Hematopoietic multipotent progenitor cell (in vitro differentiated cells): ENCODE data around the gene CAMKMT. TPM values are rescaled to one million over a fixed set of nuclear protein-coding genes. Genes with fewer than 3 reads are reported as not detected.
A peak's percentile ranks its signal among the peaks of the same experiment; 100 is the strongest.

Experiments used
- DNase-seq, 3 donors: peaks; one replicate each; pipeline ENCODE4 v3.0.0-alpha.2; 2011 to 2015; ENCODE audit warnings: low read depth in 2 of 3, low spot score in 2 of 3
- total RNA-seq: library from RNA; depleted of rRNA; stranded (reverse); fragments of >200 nt; gene quantifications from one replicate; pipeline ENCODE4 v1.2.3, GENCODE V29; 2012

The CAMKMT gene
- total RNA-seq, 1 donor: 3.8 TPM

GRCh38 chr2:44358503-44358902 is 3.2 kb upstream of the CAMKMT start:
- peak in 2 of 3 donors; percentile 80 to 84 for DNase-seq

DNA sequence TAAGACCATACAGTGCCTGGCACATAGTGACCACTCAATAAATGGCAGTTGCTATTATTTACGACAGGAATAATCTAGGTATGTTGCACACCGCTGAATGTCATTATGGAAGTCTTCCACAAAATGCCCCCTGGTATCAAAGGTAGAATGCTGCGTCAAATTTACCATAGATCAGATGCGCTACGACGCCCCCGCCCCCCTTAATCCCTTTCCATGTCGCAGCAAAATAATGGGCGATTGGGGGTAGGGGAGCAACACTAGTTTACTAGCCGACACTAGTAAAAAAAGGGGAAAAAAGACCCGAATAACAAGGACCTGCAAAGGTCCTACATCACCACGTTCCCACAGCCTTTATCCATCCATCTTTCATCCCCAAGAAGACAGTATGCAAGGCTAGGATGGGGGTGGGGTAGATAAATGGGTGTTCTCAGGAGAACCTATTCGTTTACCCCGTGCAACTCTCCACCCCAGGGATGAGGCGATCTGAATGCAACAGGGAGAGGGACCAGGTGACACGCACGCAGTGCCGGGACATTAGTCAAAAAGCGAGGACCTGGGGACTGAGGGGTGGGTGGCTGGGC is 908 bp upstream of the CAMKMT start:
- no peak for DNase-seq

- peak; percentile 17 to 44 (median 36) for DNase-seq
Observed at GRCh38 chr2:44362207-44363015, 664 bp downstream of the CAMKMT start.

- no peak for DNase-seq
Observed at GRCh38 chr2:44364604-44365003, 2.9 kb downstream of the CAMKMT start.

DNA sequence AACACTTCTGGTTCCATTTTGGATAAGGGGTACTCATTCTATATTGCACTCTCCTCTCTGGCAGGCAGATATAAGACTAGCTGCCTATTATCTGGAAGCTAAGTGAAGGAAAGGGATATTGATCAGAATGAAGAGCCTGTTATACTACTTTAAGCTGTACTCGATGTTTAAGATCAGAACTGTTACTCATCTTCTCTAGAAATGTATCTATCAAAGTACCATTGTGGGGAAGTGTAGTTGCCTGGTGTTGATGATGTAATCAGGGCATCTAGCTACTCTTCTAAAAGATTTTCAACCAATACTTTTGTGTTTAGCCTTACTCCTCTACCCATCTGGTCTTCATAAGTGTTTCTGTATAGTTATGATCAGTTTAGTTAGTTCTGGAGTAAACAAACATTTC is 5.8 kb downstream of the CAMKMT start:
- no peak for DNase-seq

DNA sequence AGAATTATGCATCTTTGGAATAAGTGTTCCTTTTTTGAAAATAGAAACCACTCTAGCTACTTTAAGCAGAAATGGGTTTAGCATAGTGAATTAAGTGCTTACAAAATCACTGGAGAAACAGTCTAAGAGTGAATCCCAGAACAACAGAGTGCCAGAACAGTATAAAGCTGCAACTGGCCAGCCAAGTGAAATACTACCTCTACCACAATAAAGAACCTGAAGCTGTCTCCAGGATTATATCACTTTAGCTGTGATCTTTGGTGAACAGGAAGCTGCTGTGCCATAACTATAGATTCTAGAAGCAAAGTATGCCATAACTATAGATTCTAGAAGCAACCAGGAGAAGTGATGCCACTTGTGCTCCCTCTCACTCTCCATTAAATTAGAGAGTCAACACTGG is 7.6 kb downstream of the CAMKMT start:
- no peak for DNase-seq

- no peak for DNase-seq
Observed at GRCh38 chr2:44371445-44371844, 9.7 kb downstream of the CAMKMT start.

DNA sequence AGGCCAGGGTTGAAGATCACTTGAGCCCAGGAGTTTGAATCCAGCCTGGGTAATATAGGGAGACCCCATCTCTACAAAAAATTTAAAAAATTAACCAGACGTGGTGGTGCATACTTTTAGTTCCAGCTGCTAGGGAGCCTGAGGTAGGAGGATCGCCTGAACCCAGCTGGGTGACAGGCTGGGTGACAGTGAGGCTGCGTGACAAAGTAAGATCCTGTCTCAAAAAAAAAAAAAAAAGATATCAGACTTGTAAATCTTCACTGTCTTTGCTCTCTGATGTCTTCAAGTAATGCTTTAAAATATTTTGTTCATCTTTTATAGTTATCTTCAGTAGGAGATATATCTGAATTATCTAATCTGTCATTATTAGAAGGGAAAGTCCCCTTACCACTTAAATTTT is 10.5 kb downstream of the CAMKMT start:
- DNase-seq: no peak

- no peak for DNase-seq
Observed at GRCh38 chr2:44377486-44377885, 15.7 kb downstream of the CAMKMT start.

DNA sequence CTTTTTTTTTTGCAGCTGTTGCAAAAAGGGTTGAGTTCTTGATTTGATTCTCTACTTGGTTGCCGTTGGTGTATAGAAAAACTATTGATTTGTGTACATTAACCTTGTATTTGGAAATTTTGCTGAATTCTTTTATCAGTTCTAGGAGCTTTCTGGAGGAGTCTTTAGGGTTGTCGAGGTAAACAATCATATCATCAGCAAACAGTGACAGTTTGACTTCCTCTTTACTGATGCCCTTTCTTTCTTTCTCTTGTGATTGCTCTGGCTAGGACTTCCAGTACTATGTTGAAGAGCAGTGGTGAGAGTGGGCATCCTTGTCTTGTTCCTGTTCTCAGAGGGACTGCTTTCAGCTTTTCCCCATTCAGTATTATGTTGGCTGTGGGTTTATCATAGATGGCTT is 23.5 kb downstream of the CAMKMT start:
- peak in 1 of 3 donors; percentile 10 for DNase-seq

DNA sequence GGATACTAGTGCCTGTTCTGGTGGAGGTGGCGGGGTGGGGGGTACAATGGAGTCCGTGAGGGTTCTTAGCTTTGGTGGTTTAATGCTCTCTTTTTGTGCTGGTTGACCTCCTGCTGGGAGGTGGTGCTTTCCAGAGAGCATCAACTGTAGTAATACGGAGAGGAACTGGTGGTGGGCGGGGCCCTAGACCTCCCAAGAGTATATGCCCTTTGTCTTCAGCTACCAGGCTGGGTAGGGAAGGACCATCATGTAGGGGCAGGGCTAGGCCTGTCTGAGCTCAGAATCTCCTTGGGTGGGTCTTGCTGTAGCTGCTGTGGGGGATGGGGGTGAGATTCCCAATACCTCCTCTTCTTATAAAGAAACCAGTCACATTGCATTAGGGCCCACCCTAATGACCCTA is 27.1 kb downstream of the CAMKMT start:
- DNase-seq: no peak

GRCh38 chr2:44389895-44390294 is 28.1 kb downstream of the CAMKMT start:
- peak in 1 of 3 donors; percentile 3 for DNase-seq

DNA sequence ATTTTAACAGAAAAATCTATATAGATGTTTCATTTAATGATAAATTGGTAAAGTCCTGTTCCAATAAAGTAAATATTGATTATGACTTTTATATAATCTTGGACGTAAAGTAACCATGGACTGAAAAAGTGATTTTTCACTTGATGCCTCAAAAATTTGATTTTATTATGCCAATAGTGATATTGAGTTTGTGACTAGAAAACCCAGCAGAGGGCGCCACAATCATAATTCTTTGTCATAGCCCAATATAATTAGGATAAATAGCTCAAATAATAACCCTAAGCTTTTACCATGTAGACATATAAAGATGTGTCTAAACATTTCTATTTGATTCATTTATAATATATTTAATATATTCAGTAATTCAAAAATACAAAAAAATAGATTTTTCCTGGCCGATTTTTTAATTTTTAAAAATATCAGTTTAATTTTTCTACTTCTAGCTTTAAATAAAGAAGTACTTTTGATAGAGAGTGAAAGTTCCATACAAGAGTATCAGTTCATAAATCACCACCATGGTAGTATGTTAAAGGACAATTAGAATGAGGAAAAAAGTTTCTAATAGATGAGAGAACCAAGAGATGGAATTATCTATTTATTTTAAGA is 30.7 kb downstream of the CAMKMT start:
- DNase-seq: peak; percentile 2 to 60 (median 22)

DNA sequence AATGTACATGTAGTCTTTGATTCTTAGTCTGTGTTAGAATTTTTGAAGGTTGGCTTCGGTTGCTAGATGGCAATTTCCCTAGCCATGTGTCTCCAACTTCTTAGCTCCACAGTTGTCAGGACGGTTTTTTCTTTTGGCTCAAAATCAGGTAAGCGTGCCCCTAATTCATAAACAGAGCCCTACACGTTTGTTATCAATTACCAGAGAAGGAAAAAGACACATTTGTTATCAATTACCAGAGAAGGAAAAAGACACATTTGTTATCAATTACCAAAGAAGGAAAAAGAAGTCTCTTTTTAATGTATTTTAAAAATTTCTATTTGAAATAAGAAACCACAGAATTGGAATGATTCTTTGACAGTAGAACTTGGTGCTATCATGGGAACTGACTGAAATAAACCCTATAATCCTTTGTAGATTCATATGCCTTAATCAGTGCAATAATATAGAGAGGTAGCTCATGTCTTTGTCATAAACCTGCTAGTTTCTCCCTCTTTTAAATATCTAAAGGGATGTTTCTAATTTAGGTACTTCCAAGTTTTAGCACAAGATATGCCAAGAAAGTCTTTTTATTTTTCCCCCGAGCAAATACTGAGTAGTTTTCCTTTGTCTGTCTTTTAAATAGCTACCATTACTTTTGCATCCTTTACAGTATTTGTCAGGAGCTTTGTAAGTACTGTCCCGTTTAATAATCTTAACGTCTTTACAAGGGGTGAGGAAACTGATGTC is 35.9 kb downstream of the CAMKMT start:
- no peak for DNase-seq

GRCh38 chr2:44398243-44398897 is 36.6 kb downstream of the CAMKMT start:
- DNase-seq: no peak

- no peak for DNase-seq
Observed at GRCh38 chr2:44420725-44421124, 59.0 kb downstream of the CAMKMT start.

DNA sequence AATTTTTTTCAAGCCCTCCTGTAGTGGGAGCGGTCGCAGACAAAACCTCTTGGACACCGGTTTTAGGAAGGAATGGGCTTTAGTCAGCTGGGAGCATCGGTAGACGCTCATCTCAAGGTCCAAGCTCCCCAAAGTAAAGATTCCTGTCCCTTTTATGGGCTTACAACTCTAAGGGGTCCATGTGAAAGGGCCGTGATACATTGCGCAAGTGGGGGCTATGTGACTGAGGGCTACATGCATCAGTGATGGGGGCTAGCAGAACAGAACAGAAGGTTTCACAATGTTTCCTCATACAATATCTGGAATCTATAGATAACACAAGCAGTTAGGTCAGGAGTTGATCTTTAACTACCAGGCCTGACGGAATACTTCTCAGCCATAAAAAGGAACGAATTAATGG is 62.5 kb downstream of the CAMKMT start:
- no peak for DNase-seq

- no peak for DNase-seq
Observed at GRCh38 chr2:44429034-44429433, 67.3 kb downstream of the CAMKMT start.

DNA sequence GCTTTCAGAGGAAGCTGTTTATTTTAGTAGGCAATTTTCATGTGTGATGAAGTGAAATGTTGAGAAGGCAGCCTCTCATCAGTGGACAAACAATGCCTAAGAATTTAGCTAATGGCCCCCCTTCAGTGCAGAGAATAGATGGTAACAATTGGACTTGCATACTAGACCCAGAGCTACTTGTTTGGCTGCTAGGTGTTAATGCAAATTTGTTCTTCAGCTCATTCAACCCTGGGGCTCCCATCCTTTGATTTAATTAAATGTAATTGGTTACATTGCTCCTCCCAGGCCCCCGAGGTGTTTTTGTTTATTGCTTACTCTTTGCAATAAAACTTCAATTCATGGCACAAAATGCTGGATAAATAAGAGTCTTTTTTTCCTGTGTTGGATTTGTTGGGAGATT is 68.6 kb downstream of the CAMKMT start:
- no peak for DNase-seq

DNA sequence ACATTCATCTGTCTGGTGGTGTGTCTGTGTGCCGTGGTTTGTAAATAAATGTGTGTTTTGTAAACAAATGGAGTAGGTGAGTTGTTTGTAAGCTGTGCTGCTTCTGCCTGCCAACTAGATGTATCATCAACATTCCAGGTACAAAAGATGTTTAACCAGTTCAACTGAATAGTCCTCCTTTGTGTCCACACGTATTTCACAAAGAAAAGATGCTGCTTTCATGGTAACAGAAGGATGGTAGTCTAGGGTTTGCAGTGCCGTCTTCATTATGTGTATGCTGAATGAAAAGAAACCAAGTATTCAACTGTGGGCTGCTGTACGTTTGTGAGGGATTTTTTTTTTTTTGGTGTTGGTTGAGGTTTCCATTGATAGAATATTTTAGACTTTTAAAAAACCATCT is 72.1 kb downstream of the CAMKMT start:
- DNase-seq: no peak

- no peak for DNase-seq
Observed at GRCh38 chr2:44441200-44441599, 79.5 kb downstream of the CAMKMT start.
